Posterior cingulate gyrus (tissue), 11 donors: Measurements from ENCODE around the gene SLC6A18.

Experiments
- DNase-seq, 10 donors: peaks; one replicate each; pipeline versions ENCODE4 v3.0.0 to v3.0.0-alpha.2; 2020 to 2021; ENCODE audit warnings: mixed read lengths in 3 of 10
- intact Hi-C: fragments of 100-400 bp; cut with DNase I; formaldehyde crosslinking; loops from one replicate; pipeline ENCODE4 v1.15.1; 2023

The SLC6A18 gene, protein sequence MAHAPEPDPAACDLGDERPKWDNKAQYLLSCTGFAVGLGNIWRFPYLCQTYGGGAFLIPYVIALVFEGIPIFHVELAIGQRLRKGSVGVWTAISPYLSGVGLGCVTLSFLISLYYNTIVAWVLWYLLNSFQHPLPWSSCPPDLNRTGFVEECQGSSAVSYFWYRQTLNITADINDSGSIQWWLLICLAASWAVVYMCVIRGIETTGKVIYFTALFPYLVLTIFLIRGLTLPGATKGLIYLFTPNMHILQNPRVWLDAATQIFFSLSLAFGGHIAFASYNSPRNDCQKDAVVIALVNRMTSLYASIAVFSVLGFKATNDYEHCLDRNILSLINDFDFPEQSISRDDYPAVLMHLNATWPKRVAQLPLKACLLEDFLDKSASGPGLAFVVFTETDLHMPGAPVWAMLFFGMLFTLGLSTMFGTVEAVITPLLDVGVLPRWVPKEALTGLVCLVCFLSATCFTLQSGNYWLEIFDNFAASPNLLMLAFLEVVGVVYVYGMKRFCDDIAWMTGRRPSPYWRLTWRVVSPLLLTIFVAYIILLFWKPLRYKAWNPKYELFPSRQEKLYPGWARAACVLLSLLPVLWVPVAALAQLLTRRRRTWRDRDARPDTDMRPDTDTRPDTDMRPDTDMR

GRCh38 chr5:1225081-1225480, at the start of gene SLC6A18:
Gene SLC6A18, plus strand, starts transcription at chr5:1225381. Its CDS starts 97 bp downstream, at chr5:1225478.
- DNase-seq: no peak
- intact Hi-C loops: no loop called here

GRCh38 chr5:1175801-1176472, 49.2 kb upstream of the SLC6A18 start:
- peak in 7 of 10 donors; percentile 4 to 59 (median 24) for DNase-seq
- intact Hi-C loops: loop anchor here (10.0 kb wide), 1 partner anchor 179 kb away; no protein-coding TSS in a partner anchor

GRCh38 chr5:1176473-1177391, 48.4 kb upstream of the SLC6A18 start:
- intact Hi-C loops: loop anchor here (10.0 kb wide), 1 partner anchor 178 kb away; no protein-coding TSS in a partner anchor
- peak in 7 of 10 donors; percentile 4 to 78 (median 24) for DNase-seq

DNA sequence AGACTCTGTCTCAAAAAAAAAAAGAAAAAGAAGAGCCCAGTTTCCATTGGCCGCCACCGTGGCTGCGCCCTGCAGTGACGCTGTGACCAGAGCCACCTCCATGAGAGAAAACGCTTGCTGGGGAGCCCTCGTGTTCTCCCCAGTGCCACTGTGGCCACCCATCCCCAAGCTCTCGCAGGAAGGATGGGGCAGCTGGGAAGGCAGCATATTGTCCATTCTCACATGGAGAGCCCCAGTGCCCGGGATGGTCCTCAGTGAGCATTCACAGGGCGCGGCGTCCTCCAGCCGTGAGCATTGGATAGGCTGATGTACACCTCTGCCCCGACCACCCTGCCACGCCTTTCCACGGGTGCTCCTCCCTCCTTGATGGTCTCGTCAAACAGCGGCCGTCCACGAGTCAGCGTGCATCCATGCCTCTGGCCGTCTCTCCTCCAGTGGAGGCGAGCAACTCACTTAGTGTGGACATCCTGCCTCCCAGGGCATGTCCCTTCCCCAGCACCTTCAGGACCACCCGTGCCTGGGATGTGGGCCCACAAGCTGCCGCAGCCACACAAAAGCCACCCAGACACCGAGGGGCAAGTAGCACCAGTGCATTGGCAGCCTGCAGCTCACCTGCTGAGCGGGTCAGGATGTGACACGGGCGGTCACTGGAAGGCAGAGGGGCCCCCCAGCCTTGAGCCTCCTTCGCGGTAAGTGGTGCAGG, 47.2 kb upstream of the SLC6A18 start:
- intact Hi-C loops: loop anchor here (10.0 kb wide), 1 partner anchor 177 kb away; no protein-coding TSS in a partner anchor
- DNase-seq: peak in 4 of 10 donors; percentile 21 to 78 (median 56)

DNA sequence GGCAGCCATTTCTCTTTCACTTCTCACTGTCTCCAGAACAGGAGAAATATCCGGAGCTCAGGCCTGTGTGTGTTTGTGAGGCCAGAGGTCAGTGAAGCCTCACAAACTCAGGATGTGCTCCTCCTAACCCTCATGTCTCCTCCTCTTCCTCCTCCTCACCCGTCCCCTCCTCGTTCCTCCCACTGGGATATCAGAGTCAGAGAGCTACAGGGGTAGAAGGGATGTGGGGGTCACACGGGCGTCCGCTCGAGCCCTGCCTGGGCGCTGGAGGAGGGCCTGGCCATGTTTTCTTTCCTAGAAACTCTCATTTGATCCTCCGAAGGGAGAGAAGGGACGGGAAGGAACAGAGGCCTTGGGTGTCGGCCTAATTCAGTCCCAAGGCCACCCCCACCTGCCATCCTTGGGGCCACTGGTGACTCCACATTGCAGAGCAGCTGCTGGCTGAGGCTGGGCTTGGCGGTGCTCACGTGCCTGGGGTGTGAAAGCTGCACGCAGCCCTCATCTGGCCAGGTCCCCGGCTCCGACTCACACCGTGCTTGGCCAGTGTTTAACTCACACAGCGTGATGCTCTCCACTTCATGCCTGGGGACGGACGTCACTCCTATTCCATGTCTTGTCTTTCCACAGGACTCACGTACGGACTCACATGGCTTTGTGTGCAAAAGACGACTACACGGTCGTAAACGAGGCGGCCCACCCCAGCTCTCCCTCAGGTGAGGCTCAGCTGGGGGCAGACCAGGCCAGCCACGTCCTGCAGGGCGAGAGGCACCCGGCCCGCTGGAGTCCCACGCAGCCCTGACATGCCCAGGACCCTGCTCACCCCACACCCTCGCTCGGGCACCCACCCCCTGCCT, 46.4 kb upstream of the SLC6A18 start:
- intact Hi-C loops: loop anchor here (10.0 kb wide), 1 partner anchor 176 kb away; no protein-coding TSS in a partner anchor
- peak in 5 of 10 donors; percentile 3 to 72 (median 33) for DNase-seq

GRCh38 chr5:1179383-1179715, 45.8 kb upstream of the SLC6A18 start:
- peak in 3 of 10 donors; percentile 0 to 76 (median 36) for DNase-seq
- intact Hi-C loops: loop anchor here (10.0 kb wide), 1 partner anchor 175 kb away; no protein-coding TSS in a partner anchor

GRCh38 chr5:1180096-1180495, 45.1 kb upstream of the SLC6A18 start:
- intact Hi-C loops: no loop called here

DNA sequence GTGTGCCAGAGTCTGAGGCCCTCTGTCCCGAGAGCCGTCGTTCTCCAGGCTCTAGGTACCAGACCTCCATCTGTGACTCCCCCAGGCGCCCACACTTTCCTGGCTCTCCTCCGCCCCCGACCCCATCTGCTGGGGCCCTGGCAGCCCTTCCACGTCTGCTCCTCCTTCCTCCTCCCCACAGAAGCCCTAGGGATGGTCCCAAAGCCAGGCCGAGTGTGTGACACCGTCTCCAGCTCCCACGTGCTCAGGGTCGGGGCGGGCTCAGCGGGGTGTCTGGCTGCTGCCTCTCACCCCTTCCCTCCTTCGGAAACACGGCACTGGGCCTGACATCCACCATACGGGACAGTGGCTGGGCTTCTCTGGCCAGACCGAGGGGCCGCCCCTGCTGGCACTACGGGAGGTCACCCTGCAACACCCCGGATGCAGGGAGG, 44.3 kb upstream of the SLC6A18 start:
- intact Hi-C loops: no loop called here
- DNase-seq: peak in 7 of 10 donors; percentile 3 to 85 (median 12)

More at GRCh38 chr5:1180096-1180495, 45.1 kb upstream of the SLC6A18 start:
- peak in 3 of 10 donors; percentile 22 to 82 (median 26) for DNase-seq

- DNase-seq: peak in 5 of 10 donors; percentile 7 to 79 (median 61)
- intact Hi-C loops: no loop called here
Measured at GRCh38 chr5:1181451-1182359, 43.5 kb upstream of the SLC6A18 start.

DNA sequence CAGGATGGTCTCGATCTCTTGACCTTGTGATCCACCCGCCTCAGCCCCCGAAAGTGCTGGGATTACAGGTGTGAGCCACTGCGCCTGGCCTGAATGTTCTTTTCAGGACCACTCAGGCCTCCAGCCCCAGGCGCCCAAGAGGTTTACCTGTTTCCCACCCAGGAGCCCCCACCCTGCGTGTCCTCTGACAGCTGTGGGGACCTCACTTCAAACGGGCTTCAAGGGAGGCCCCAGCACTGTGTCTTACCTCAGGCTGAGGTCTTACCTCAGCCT, 42.9 kb upstream of the SLC6A18 start:
- intact Hi-C loops: no loop called here
- DNase-seq: peak in 2 of 10 donors; percentile 63 to 72

GRCh38 chr5:1182633-1183423, 42.4 kb upstream of the SLC6A18 start:
- intact Hi-C loops: no loop called here
- peak; percentile 27 to 95 (median 68) for DNase-seq

DNA sequence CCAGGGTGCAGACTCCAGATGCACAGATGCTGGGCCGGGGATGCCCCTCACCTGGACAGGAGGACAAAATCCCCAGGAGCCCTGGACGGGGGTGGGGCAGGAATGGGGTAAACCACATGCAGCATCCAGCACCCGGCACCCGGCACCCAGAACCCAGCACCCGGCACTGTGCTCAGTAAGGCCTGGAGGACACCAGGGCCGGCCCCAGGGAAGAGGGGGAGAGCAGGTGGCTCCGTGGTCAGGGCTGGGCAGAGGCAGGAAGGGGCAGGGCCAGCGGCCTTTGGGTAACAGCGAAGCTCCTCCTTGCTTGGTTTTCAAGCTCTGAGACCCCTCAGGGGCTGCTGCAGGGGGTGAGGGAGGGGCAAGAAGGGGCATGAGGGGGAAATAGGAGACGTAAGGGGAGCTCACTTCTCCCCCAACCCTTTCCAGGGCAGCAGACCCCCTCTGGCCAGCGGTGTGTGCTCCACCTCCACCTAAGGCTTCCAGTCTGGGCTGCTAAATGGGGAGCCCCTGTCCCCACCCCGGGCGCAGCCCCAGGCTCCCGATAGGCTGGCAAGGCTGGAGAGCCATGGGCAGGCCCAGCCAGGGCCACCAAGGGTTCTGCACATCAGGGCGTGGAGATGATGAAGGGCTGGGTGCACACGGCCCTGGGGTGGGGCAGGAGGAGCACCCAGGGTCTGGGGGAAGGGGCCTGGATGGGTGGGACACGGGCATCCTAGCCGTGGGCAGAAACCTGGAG, 41.6 kb upstream of the SLC6A18 start:
- intact Hi-C loops: no loop called here

GRCh38 chr5:1184163-1184470, 41.1 kb upstream of the SLC6A18 start:
- peak in 2 of 10 donors; percentile 8 to 70 for DNase-seq
- intact Hi-C loops: no loop called here

More for the DNA sequence above, 41.6 kb upstream of the SLC6A18 start:
- peak in 5 of 10 donors; percentile 5 to 90 (median 57) for DNase-seq

DNA sequence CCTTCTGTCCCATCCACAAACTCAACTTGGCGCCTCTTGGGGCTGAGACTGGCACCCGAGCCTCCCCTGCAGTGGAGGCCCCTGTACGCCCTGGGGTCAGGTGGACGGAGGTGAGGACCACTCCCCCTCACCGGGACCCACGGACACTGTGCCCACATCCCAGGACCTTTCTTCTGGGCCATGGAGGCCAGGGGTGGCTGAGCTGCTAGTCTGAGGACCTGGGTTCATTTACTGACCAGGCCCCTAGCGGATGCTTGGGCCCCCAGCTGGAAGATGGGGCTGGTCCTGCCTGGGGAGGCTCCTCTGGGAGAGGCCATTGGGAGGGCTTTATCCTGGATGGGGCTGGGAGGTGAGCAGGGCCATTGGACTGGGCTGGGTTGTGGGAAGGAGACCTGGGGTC, 40.7 kb upstream of the SLC6A18 start:
- DNase-seq: peak in 5 of 10 donors; percentile 4 to 78 (median 30)
- intact Hi-C loops: no loop called here

- peak in 1 of 10 donors; percentile 3 for DNase-seq
- intact Hi-C loops: no loop called here
Measured at GRCh38 chr5:1185038-1185627, 40.0 kb upstream of the SLC6A18 start.
